ENCODE measurements around the gene ARHGEF4. TPM values are rescaled to one million over a fixed set of nuclear protein-coding genes. Genes with fewer than 3 reads are reported as not detected.

Gene ARHGEF4
- total RNA-seq, 1 experiment from 2014 or later, result 20.0 TPM

DNA sequence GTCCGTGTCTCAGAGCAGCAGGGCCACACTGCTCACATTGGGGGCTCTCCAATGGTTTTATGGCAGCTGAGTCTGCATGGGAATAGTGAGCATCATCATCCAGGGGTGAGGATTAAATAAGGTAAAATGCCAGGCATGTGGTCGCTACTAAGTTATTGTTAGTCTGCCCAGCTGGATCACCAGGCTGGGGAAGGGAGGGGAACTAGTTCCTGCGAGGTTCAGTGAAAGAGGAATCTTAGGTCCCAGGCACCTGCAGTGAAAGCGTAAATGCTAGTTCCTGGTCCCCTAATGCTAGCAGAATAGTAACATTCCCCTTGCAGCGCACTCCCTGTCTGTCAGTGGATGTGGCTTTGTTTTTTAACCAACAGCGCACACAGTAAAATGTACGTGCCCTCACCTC lies 60.1 kb downstream of the ARHGEF4 start:
- BruUV-seq (replicated peaks), result no TSS peak
- Histone ChIP-seq H4K20me1 (ENCODE audit: insufficient read depth) (no peaks in the 10 kb centered on the region), H3K27me3 (ENCODE audit: insufficient read depth, low read depth) (no peaks in the 10 kb centered on the region), H3K4me1 (replicated peaks; ENCODE audit: insufficient read depth) (0 out of 2 replicates have a peak, but pooled peaks cover 5% of the 10 kb centered on the region), H3K79me2 (ENCODE audit: low read depth) (no peaks in the 10 kb centered on the region), H3K36me3 (ENCODE audit: low read depth) (no peaks in the 10 kb centered on the region), H3K4me3 (no peak overlapping the region), H3K4me2 (no peak overlapping the region), H3K27ac (no peak overlapping the region), H2AFZ (no peak overlapping the region), H3K9me3 (ENCODE audit: insufficient read depth, low read depth) (no peaks in the 10 kb centered on the region), H3K9me2 (ENCODE audit: insufficient read depth) (no peaks in the 10 kb centered on the region), H3F3A (ENCODE audit: insufficient read depth, low read depth) (no peaks in the 10 kb centered on the region)
- CTCF ChIA-PET, result no interaction called here
- TF ChIP-seq, protein P1, sequence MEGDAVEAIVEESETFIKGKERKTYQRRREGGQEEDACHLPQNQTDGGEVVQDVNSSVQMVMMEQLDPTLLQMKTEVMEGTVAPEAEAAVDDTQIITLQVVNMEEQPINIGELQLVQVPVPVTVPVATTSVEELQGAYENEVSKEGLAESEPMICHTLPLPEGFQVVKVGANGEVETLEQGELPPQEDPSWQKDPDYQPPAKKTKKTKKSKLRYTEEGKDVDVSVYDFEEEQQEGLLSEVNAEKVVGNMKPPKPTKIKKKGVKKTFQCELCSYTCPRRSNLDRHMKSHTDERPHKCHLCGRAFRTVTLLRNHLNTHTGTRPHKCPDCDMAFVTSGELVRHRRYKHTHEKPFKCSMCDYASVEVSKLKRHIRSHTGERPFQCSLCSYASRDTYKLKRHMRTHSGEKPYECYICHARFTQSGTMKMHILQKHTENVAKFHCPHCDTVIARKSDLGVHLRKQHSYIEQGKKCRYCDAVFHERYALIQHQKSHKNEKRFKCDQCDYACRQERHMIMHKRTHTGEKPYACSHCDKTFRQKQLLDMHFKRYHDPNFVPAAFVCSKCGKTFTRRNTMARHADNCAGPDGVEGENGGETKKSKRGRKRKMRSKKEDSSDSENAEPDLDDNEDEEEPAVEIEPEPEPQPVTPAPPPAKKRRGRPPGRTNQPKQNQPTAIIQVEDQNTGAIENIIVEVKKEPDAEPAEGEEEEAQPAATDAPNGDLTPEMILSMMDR (conservative IDR thresholded peaks at IDR 0.05), result no peak
- TF ChIP-seq EZH2 (IDR thresholded peaks at IDR 0.05; ENCODE audit: low read depth), result no peak
- POLR2A ChIA-PET (ENCODE audit: unreplicated experiment), result no interaction called here
- DNase-seq, result no peak
- intact Hi-C loops (cut with micrococcal nuclease; ENCODE audit: unreplicated experiment), result no loop called here

DNA sequence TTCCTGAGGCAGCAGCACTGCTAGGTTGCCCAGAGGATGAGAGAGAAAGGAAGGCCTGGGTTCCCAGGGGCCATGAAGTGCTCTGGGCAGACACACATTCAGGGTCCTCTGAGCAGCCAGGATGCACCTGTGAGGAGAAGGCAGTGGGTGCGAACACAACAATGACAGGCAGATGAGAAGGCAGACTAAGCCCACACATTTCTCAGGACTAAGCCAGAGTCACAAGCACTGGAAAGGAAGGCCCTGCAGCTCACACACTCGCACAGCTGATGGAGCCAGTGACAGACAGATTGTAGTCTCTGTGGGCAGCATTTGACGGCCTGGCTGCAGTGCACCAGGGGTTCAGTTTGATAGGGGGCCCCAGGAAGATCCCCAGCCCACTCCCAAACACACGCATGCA lies 61.8 kb downstream of the ARHGEF4 start:
- H3K36me3 ChIP-seq (ENCODE audit: low read depth), result no peaks in the 10 kb centered on the region
- intact Hi-C loops (cut with micrococcal nuclease; ENCODE audit: unreplicated experiment), result no loop called here
- DNase-seq, result no peak
- no peaks in the 10 kb centered on the region for H3K79me2 ChIP-seq (ENCODE audit: low read depth)
- no peaks in the 10 kb centered on the region for H3F3A ChIP-seq (ENCODE audit: insufficient read depth, low read depth)
- no TSS peak for BruUV-seq (replicated peaks)
- H3K9me2 ChIP-seq (ENCODE audit: insufficient read depth), result no peaks in the 10 kb centered on the region
- H3K27ac ChIP-seq, result no peak overlapping the region
- POLR2A ChIA-PET (ENCODE audit: unreplicated experiment), result no interaction called here
- no peak overlapping the region for H3K4me2 ChIP-seq
- H4K20me1 ChIP-seq (ENCODE audit: insufficient read depth), result no peaks in the 10 kb centered on the region
- H3K27me3 ChIP-seq (ENCODE audit: insufficient read depth, low read depth), result no peaks in the 10 kb centered on the region
- no peaks in the 10 kb centered on the region for H3K9me3 ChIP-seq (ENCODE audit: insufficient read depth, low read depth)
- TF ChIP-seq, protein P1 (conservative IDR thresholded peaks at IDR 0.05), result no peak
- TF ChIP-seq EZH2 (IDR thresholded peaks at IDR 0.05; ENCODE audit: low read depth), result no peak
- H3K4me3 ChIP-seq, result no peak overlapping the region
- H3K4me1 ChIP-seq (replicated peaks; ENCODE audit: insufficient read depth), result 0 out of 2 replicates have a peak, but pooled peaks cover 5% of the 10 kb centered on the region
- CTCF ChIA-PET, result no interaction called here
- no peak overlapping the region for H2AFZ ChIP-seq

- Histone ChIP-seq H4K20me1 (ENCODE audit: insufficient read depth) (no peaks in the 10 kb centered on the region), H3K9me2 (ENCODE audit: insufficient read depth) (no peaks in the 10 kb centered on the region), H3F3A (ENCODE audit: insufficient read depth, low read depth) (no peaks in the 10 kb centered on the region), H3K27me3 (ENCODE audit: insufficient read depth, low read depth) (no peaks in the 10 kb centered on the region), H3K4me1 (replicated peaks; ENCODE audit: insufficient read depth) (0 out of 2 replicates have a peak, but pooled peaks cover 3% of the 10 kb centered on the region), H3K4me2 (no peak overlapping the region), H3K27ac (no peak overlapping the region), H2AFZ (no peak overlapping the region), H3K79me2 (ENCODE audit: low read depth) (no peaks in the 10 kb centered on the region), H3K36me3 (ENCODE audit: low read depth) (no peaks in the 10 kb centered on the region), H3K9me3 (ENCODE audit: insufficient read depth, low read depth) (no peaks in the 10 kb centered on the region), H3K4me3 (no peak overlapping the region)
- ChIA-PET POLR2A (ENCODE audit: unreplicated experiment) (no interaction called here), CTCF (no interaction called here)
- BruUV-seq (replicated peaks), result no TSS peak
- TF ChIP-seq EZH2 (IDR thresholded peaks at IDR 0.05; ENCODE audit: low read depth), result no peak
- TF ChIP-seq, protein P1 (conservative IDR thresholded peaks at IDR 0.05), result no peak
- intact Hi-C loops (cut with micrococcal nuclease; ENCODE audit: unreplicated experiment), result no loop called here
- DNase-seq, result no peak
Observed at GRCh38 chr2:130899306-130899705, 62.6 kb downstream of the ARHGEF4 start.
